Endothelial cell (in vitro differentiated cells): ENCODE results near the gene ADGRD2. TPM values are rescaled to one million over a fixed set of nuclear protein-coding genes. Genes with fewer than 3 reads are reported as not detected.

ENCODE experiments used
- DNase-seq: peaks from one replicate; pipeline ENCODE4 v3.0.0; 2021; ENCODE audit warnings: low spot score
- H3K27ac Mint-ChIP-seq: one replicate; pipeline ENCODE4 v1.8.0; 2021; ENCODE audit warnings: mixed read lengths, inconsistent platforms; ENCODE audit not compliant: unreplicated experiment
- H3K27me3 Mint-ChIP-seq: one replicate; pipeline ENCODE4 v1.8.0; 2021; ENCODE audit warnings: mild to moderate bottlenecking, moderate library complexity, mixed read lengths, inconsistent platforms; ENCODE audit not compliant: unreplicated experiment
- H3K36me3 Mint-ChIP-seq: one replicate; pipeline ENCODE4 v1.8.0; 2021; ENCODE audit warnings: mild to moderate bottlenecking, low read depth, mixed read lengths, inconsistent platforms; ENCODE audit not compliant: unreplicated experiment
- H3K4me1 Mint-ChIP-seq: one replicate; pipeline ENCODE4 v1.8.0; 2021; ENCODE audit warnings: mild to moderate bottlenecking, mixed read lengths, inconsistent platforms; ENCODE audit not compliant: unreplicated experiment
- H3K4me3 Mint-ChIP-seq: one replicate; pipeline ENCODE4 v1.8.0; 2021; ENCODE audit warnings: mild to moderate bottlenecking, mixed read lengths, inconsistent platforms; ENCODE audit not compliant: unreplicated experiment
- H3K9me3 Mint-ChIP-seq: one replicate; pipeline ENCODE4 v1.8.0; 2021; ENCODE audit warnings: mixed read lengths, inconsistent platforms; ENCODE audit not compliant: unreplicated experiment
- CTCF ChIP-seq: fragments of 200-600 bp; sonication (generic); IDR thresholded peaks from one replicate; pipeline ENCODE4 v1.5.0; 2021; ENCODE audit warnings: antibody characterized with exemption; ENCODE audit not compliant: unreplicated experiment
- total RNA-seq: library from RNA; stranded (reverse); fragmentation: NEBNext Ultra II Directional; extraction: Animal tissue kit (Norgen Biotek cat#: 25700); gene quantifications from one replicate; pipeline ENCODE4 v1.2.1, GENCODE V29; 2021; ENCODE audit not compliant: unreplicated experiment

The ADGRD2 gene
- total RNA-seq, 1 donor from 2014 or later, result not detected

GRCh38 chr9:124456341-124457078 is 6.3 kb downstream of the ADGRD2 start:
- Mint-ChIP-seq H3K27ac (no peak overlapping the region), H3K36me3 (no peaks in the 10 kb centered on the region)
- no peak for DNase-seq

GRCh38 chr9:124457079-124457886 is 7.0 kb downstream of the ADGRD2 start:
- TF ChIP-seq CTCF, result no peak
- no peak overlapping the region for H3K4me3 Mint-ChIP-seq
- H3K9me3 Mint-ChIP-seq, result no peaks in the 10 kb centered on the region

More at GRCh38 chr9:124456341-124457078, 6.3 kb downstream of the ADGRD2 start:
- Mint-ChIP-seq H3K4me3 (no peak overlapping the region), H3K4me1 (peaks cover 4% of the 10 kb centered on the region), H3K9me3 (no peaks in the 10 kb centered on the region), H3K27me3 (peaks cover 6% of the 10 kb centered on the region)
- TF ChIP-seq CTCF, result no peak

GRCh38 chr9:124457887-124458431 is 7.7 kb downstream of the ADGRD2 start:
- Mint-ChIP-seq H3K36me3 (no peaks in the 10 kb centered on the region), H3K27me3 (peaks cover 6% of the 10 kb centered on the region), H3K4me3 (no peak overlapping the region), H3K27ac (no peak overlapping the region), H3K4me1 (peaks cover 6% of the 10 kb centered on the region), H3K9me3 (no peaks in the 10 kb centered on the region)
- DNase-seq, result no peak
- TF ChIP-seq CTCF, result no peak

More at GRCh38 chr9:124457079-124457886, 7.0 kb downstream of the ADGRD2 start:
- H3K4me1 Mint-ChIP-seq, result peaks cover 4% of the 10 kb centered on the region
- peaks cover 6% of the 10 kb centered on the region for H3K27me3 Mint-ChIP-seq
- no peak overlapping the region for H3K27ac Mint-ChIP-seq
- no peak for DNase-seq
- no peaks in the 10 kb centered on the region for H3K36me3 Mint-ChIP-seq

- Mint-ChIP-seq H3K36me3 (no peaks in the 10 kb centered on the region), H3K9me3 (no peaks in the 10 kb centered on the region), H3K27me3 (peaks cover 6% of the 10 kb centered on the region), H3K27ac (no peak overlapping the region), H3K4me1 (peaks cover 6% of the 10 kb centered on the region), H3K4me3 (no peak overlapping the region)
- TF ChIP-seq CTCF, result no peak
- DNase-seq, result no peak
Observed at GRCh38 chr9:124458441-124458840, 8.2 kb downstream of the ADGRD2 start.
